Neutrophil (primary cell): ENCODE measurements around the gene BTBD9.

Source experiments
- H3K27ac ChIP-seq: fragments of 200-600 bp; sonication (generic); 2 replicates; pipeline ENCODE4 v1.5.1; 2016; ENCODE audit warnings: mild to moderate bottlenecking, moderate library complexity
- H3K27me3 ChIP-seq: fragments of 200-600 bp; sonication (generic); 2 replicates; pipeline ENCODE4 v1.6.0; 2016; ENCODE audit warnings: mild to moderate bottlenecking
- H3K36me3 ChIP-seq: fragments of 200-600 bp; sonication (generic); 2 replicates; pipeline ENCODE4 v1.5.1; 2017
- H3K4me1 ChIP-seq, 2 experiments: fragments of 200-600 bp in 1 of 2; sonication (generic) in 1 of 2; 1 replicate in 1 of 2; 2 replicates in 1 of 2; pipeline versions ENCODE4 v1.5.1 to v1.6.1; 2013 to 2016; ENCODE audit warnings: low read depth in 1 of 2, low read length in 1 of 2, mild to moderate bottlenecking in 1 of 2, moderate library complexity in 1 of 2; ENCODE audit not compliant: control insufficient read depth in 1 of 2, insufficient read depth in 1 of 2
- H3K4me3 ChIP-seq, 2 experiments: fragments of 200-600 bp in 1 of 2; sonication (generic) in 1 of 2; 1 replicate in 1 of 2; 2 replicates in 1 of 2; pipeline ENCODE4 v1.5.1; 2013 to 2016; ENCODE audit warnings: low read depth in 1 of 2, low read length in 1 of 2, mild to moderate bottlenecking in 1 of 2, moderate library complexity in 1 of 2
- H3K9me3 ChIP-seq: fragments of 200-600 bp; sonication (generic); 2 replicates; pipeline ENCODE4 v1.5.1; 2016
- TF ChIP-seq, protein P1 (sequence below): fragments of 200-600 bp; sonication (generic); IDR thresholded peaks from 2 replicates; pipeline ENCODE4 v1.5.1; 2016; ENCODE audit warnings: antibody characterized with exemption

BTBD9 gene

DNA sequence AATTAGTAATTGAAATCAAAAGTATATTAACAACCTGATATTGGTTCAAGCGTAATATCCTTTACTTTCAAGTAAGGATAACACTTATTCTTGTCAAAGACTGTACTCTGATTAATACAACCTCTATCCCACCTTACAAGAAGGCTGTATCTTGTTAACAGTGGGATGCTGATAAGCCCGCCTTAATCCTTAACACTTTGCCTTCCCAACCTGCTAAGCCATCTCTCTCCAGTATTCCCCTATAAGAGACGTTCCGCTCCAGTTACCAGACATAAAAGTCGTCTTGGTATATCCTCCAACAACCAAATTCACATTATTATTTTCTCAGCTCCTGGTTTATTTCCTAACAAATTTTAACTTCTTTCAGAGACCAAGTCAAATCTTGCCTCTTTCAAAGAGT lies 2.0 kb downstream of the BTBD9 start:
- H3K9me3 ChIP-seq, result no peaks in the 10 kb centered on the region
- no peaks in the 10 kb centered on the region for H3K36me3 ChIP-seq
- H3K27me3 ChIP-seq, result no peaks in the 10 kb centered on the region
- no peak overlapping the region for H3K4me3 ChIP-seq
- H3K27ac ChIP-seq, result no peak overlapping the region
- peaks cover 20 to 35% of the 10 kb centered on the region in 2 experiments for H3K4me1 ChIP-seq
- TF ChIP-seq, protein P1, sequence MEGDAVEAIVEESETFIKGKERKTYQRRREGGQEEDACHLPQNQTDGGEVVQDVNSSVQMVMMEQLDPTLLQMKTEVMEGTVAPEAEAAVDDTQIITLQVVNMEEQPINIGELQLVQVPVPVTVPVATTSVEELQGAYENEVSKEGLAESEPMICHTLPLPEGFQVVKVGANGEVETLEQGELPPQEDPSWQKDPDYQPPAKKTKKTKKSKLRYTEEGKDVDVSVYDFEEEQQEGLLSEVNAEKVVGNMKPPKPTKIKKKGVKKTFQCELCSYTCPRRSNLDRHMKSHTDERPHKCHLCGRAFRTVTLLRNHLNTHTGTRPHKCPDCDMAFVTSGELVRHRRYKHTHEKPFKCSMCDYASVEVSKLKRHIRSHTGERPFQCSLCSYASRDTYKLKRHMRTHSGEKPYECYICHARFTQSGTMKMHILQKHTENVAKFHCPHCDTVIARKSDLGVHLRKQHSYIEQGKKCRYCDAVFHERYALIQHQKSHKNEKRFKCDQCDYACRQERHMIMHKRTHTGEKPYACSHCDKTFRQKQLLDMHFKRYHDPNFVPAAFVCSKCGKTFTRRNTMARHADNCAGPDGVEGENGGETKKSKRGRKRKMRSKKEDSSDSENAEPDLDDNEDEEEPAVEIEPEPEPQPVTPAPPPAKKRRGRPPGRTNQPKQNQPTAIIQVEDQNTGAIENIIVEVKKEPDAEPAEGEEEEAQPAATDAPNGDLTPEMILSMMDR, result no peak

GRCh38 chr6:38636027-38636426 lies 3.7 kb downstream of the BTBD9 start:
- TF ChIP-seq, protein P1, result no peak
- no peaks in the 10 kb centered on the region for H3K9me3 ChIP-seq

GRCh38 chr6:38634518-38634917 lies 5.2 kb downstream of the BTBD9 start:
- Histone ChIP-seq H3K27ac (no peak overlapping the region), H3K4me3 (no peak overlapping the region), H3K9me3 (no peaks in the 10 kb centered on the region), H3K27me3 (no peaks in the 10 kb centered on the region), H3K4me1 (peaks cover 12 to 25% of the 10 kb centered on the region in 2 experiments), H3K36me3 (no peaks in the 10 kb centered on the region)
- TF ChIP-seq, protein P1, result no peak

More at GRCh38 chr6:38636027-38636426, 3.7 kb downstream of the BTBD9 start:
- Histone ChIP-seq H3K27me3 (no peaks in the 10 kb centered on the region), H3K27ac (no peak overlapping the region), H3K36me3 (no peaks in the 10 kb centered on the region), H3K4me1 (peaks cover 20 to 34% of the 10 kb centered on the region in 2 experiments), H3K4me3 (no peak overlapping the region)

GRCh38 chr6:38632490-38632889 lies 7.2 kb downstream of the BTBD9 start:
- no peaks in the 10 kb centered on the region for H3K9me3 ChIP-seq
- no peaks in the 10 kb centered on the region for H3K36me3 ChIP-seq
- H3K4me1 ChIP-seq, result peaks cover 4 to 15% of the 10 kb centered on the region in 2 experiments
- H3K4me3 ChIP-seq, result no peak overlapping the region
- H3K27me3 ChIP-seq, result no peaks in the 10 kb centered on the region
- TF ChIP-seq, protein P1, result no peak
- H3K27ac ChIP-seq, result no peak overlapping the region

GRCh38 chr6:38631186-38631783 lies 8.4 kb downstream of the BTBD9 start:
- TF ChIP-seq, protein P1, result no peak
- Histone ChIP-seq H3K27ac (no peak overlapping the region), H3K36me3 (no peaks in the 10 kb centered on the region), H3K9me3 (no peaks in the 10 kb centered on the region), H3K27me3 (no peaks in the 10 kb centered on the region), H3K4me1 (peaks cover 0 to 5% of the 10 kb centered on the region in 2 experiments), H3K4me3 (no peak overlapping the region)
